Fibroblast of pulmonary artery (primary cell): Measurements from ENCODE around the gene TTC19.

Source experiments
- DNase-seq: peaks from one replicate; pipeline ENCODE4 v3.0.0-alpha.2; 2010; ENCODE audit warnings: low read depth
- H3K4me3 ChIP-seq: replicated peaks from 2 replicates; pipeline ENCODE4 v1.5.1; 2011; ENCODE audit warnings: low read depth, mild to moderate bottlenecking, control low read depth, low read length, moderate library complexity
- TF ChIP-seq, protein P1 (sequence below): IDR thresholded peaks from 2 replicates; pipeline ENCODE4 v1.5.1; 2011; ENCODE audit warnings: mild to moderate bottlenecking, control low read depth, low read length, inconsistent platforms; ENCODE audit errors: missing control alignments

TTC19 gene

DNA sequence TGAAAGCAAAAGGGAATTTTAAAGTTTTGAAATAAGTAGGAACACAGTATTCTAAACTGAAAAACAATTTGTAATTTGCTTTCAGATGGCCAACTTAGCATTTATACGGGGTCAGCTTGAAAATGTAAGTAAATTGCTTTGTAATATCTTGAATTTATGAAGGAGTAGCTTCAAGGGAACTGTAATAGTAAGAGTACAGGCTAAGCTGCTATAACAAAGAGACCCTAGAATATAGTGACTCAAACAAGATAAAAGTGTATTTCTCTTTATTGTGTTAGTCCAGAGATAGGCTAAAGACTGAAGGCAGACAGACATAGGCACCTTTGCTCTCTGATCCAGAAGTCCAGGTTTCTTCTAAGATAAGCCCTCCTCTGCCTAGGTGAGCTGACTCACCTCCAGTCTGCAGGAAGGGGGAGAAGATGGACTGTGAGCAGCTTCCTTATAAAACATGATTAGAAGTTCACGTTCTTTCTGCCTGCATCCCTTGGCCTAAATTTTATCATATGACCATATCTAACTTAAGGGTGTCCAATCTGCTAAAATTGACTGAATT is 3.2 kb downstream of the TTC19 start:
- DNase-seq = no peak
- no peak overlapping the region for H3K4me3 ChIP-seq
- TF ChIP-seq, protein P1, sequence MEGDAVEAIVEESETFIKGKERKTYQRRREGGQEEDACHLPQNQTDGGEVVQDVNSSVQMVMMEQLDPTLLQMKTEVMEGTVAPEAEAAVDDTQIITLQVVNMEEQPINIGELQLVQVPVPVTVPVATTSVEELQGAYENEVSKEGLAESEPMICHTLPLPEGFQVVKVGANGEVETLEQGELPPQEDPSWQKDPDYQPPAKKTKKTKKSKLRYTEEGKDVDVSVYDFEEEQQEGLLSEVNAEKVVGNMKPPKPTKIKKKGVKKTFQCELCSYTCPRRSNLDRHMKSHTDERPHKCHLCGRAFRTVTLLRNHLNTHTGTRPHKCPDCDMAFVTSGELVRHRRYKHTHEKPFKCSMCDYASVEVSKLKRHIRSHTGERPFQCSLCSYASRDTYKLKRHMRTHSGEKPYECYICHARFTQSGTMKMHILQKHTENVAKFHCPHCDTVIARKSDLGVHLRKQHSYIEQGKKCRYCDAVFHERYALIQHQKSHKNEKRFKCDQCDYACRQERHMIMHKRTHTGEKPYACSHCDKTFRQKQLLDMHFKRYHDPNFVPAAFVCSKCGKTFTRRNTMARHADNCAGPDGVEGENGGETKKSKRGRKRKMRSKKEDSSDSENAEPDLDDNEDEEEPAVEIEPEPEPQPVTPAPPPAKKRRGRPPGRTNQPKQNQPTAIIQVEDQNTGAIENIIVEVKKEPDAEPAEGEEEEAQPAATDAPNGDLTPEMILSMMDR = no peak

DNA sequence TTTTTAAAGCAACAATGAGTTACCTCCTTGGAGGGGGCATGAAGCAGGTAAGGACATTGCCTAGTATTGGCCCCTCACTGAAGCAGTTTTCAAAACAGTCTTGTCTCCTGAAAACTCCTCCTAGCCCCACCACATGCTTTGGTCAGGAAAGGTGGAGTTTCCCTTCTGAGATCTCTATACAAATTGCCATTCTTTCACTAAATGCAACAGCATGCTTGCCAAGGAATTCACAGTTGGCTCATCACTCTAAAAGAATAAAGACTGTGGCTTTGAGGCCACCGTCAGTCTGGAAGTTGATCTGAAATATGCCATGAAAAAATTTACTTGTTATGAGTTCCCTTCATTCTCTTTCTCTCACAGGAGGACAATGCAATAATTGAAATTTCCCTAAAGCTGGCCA is 4.2 kb downstream of the TTC19 start:
- peak; percentile 61 for DNase-seq
- no peak overlapping the region for H3K4me3 ChIP-seq
- TF ChIP-seq, protein P1 = no peak

GRCh38 chr17:16005636-16006035 is 6.0 kb downstream of the TTC19 start:
- DNase-seq = no peak
- TF ChIP-seq, protein P1 = no peak
- H3K4me3 ChIP-seq = no peak overlapping the region

DNA sequence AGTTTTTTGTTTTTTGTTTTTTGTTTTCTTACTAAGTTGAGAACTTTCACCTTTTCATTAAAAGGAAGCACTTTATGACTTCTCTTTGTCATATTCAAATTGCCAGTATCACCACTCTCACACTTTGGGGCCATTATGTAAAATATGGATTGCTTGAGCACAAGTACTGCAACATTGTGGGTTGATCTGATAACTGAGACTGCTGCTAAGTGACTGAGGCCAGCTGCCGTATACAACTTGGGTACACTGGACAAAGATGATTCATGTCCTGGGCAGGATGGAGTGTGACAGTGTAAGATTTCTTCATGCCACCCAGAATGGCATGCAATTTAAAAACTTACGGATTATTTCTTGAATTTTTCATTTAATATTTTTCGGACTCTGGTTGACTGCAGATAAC is 7.8 kb downstream of the TTC19 start:
- peak; percentile 17 for DNase-seq
- no peak overlapping the region for H3K4me3 ChIP-seq
- TF ChIP-seq, protein P1 = no peak

GRCh38 chr17:16013943-16014407 is 14.4 kb downstream of the TTC19 start:
- H3K4me3 ChIP-seq = no peak overlapping the region
- peak; percentile 91 for DNase-seq
- TF ChIP-seq, protein P1 = peak; percentile 73

DNA sequence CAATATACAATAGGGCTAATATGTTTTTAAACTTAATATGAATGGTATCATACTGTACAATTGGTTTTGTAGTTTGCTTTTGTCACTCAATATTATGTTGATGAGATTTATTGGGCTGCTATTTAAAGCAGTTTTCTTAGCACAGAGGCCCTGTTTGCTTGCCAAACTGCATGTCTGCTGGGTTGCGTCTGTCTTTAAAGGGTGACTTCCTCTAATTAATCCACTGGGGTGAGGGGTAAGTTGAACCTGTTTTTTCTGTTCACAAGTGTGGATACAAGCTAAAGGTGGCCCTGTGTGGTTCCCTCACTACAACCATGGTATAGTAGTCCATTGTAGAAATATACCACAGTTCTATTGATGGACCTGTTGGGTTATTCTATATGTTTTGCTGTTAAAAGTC is 19.7 kb downstream of the TTC19 start:
- TF ChIP-seq, protein P1 = no peak
- H3K4me3 ChIP-seq = no peak overlapping the region
- no peak for DNase-seq

GRCh38 chr17:16023881-16024280 is 24.3 kb downstream of the TTC19 start:
- no peak overlapping the region for H3K4me3 ChIP-seq
- DNase-seq = no peak
- TF ChIP-seq, protein P1 = no peak
